Panc1 (cell line): ENCODE measurements around the gene DLG5.

Experiments
- CTCF ChIP-seq: fragments of 450-650 bp; IDR thresholded peaks from 2 replicates; pipeline ENCODE4 v1.5.1; 2017; ENCODE audit warnings: mild to moderate bottlenecking
- REST ChIP-seq, 2 experiments: IDR thresholded peaks; 2 replicates each; pipeline ENCODE4 v1.6.1; 2011 to 2012; ENCODE audit warnings: low read depth in 2 of 2, control low read depth in 1 of 2, low read length in 1 of 2, mild to moderate bottlenecking in 1 of 2, moderate library complexity in 1 of 2; ENCODE audit not compliant: insufficient read depth in 1 of 2
- SIN3A ChIP-seq: IDR thresholded peaks from 2 replicates; pipeline ENCODE4 v1.6.1; 2012; ENCODE audit warnings: low read depth, mild to moderate bottlenecking, low read length, moderate library complexity, borderline replicate concordance; ENCODE audit not compliant: insufficient read depth
- TCF7L2 ChIP-seq: IDR thresholded peaks from 2 replicates; pipeline ENCODE4 v1.6.1; 2011; ENCODE audit warnings: mild to moderate bottlenecking, low read depth, low read length, inconsistent platforms

- TF ChIP-seq CTCF (no peak), REST (IDR thresholded peaks at IDR 0.05; ENCODE audit: insufficient read depth in 1 of 2, low read depth in 2 of 2, low read length in 1 of 2) (no peak), SIN3A (no peak), TCF7L2 (no peak)
These were observed 72.4 kb downstream of the DLG5 start for GRCh38 chr10:77854115-77854514.
